Measurements from ENCODE around the gene KIAA1958.

DNA sequence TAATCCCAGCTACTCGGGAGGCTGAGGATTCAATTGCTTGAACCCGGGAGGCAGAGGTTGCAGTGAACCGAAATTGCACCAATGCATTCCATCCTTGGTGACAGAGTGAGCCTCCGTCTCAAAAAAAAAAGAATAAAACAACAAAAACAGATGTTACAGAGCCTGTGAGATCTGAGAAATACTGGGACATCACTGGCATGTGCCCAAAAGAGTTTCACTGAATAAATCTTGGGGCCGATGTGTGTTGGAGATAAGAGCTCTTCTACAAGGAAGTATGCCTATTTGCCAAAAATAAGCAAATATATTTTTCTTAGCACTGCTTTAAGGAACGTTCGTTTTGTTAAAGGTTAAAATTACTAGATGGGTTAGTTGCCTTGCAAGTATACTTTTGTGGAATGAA, 55.1 kb downstream of the KIAA1958 start:
- TF ChIP-seq CTCF (IDR thresholded peaks at IDR 0.05; ENCODE audit: low read depth, low read length), result no peak
- TF ChIP-seq EZH2phosphoT487 (IDR thresholded peaks at IDR 0.05; ENCODE audit: low read depth), result no peak

Data from OCI-LY3 (cell line).